K562 (cell line): ENCODE data around the gene CEP19. TPM values are rescaled to one million over a fixed set of nuclear protein-coding genes. Genes with fewer than 3 reads are reported as not detected.
A peak's percentile ranks its signal among the peaks of the same experiment; 100 is the strongest.

Source experiments
- ARHGAP35 ChIP-seq: fragments of 450-650 bp; IDR thresholded peaks from 2 replicates; pipeline ENCODE4 v1.6.1; 2018; ENCODE audit not compliant: partially characterized antibody
- CHD1 ChIP-seq: fragments of 200-600 bp; sonication (generic); IDR thresholded peaks from one replicate; pipeline ENCODE4 v1.6.1; 2012; ENCODE audit warnings: mild to moderate bottlenecking, moderate library complexity, low read length, inconsistent platforms
- EHMT2 ChIP-seq: fragments of 450-650 bp; IDR thresholded peaks from 2 replicates; pipeline ENCODE4 v1.6.1; 2018; ENCODE audit warnings: antibody characterized with exemption
- GTF2B ChIP-seq: IDR thresholded peaks from 2 replicates; pipeline ENCODE4 v1.6.1; 2011; ENCODE audit not compliant: insufficient read length; ENCODE audit errors: extremely low read depth
- MXI1 ChIP-seq: IDR thresholded peaks from 2 replicates; pipeline ENCODE4 v1.6.1; 2011; ENCODE audit warnings: low read depth, mild to moderate bottlenecking, improper control_type of control experiment, low read length
- NFATC3 ChIP-seq: fragments of 450-650 bp; IDR thresholded peaks from 2 replicates; pipeline ENCODE4 v1.6.1; 2017; ENCODE audit warnings: mild to moderate bottlenecking
- RCOR1 ChIP-seq, 2 experiments: IDR thresholded peaks; 2 replicates each; pipeline ENCODE4 v1.6.1; 2012; ENCODE audit warnings: low read depth in 2 of 2, low read length in 2 of 2, borderline replicate concordance in 1 of 2, improper control_type of control experiment in 1 of 2
- SP1 ChIP-seq: sonication (generic); formaldehyde crosslinking; IDR thresholded peaks from 2 replicates; pipeline ENCODE4 v1.8.1; 2022; ENCODE audit warnings: mild to moderate bottlenecking, missing genetic modification reagents
- TSHZ1 ChIP-seq: fragments of 250-450 bp; sonication (Bioruptor Pico); IDR thresholded peaks from 2 replicates; pipeline ENCODE4 v1.4.0; 2020; ENCODE audit warnings: mild to moderate bottlenecking, moderate library complexity
- ZBED1 ChIP-seq: IDR thresholded peaks from 2 replicates; pipeline ENCODE4 v1.6.1; 2014
- ZBTB1 ChIP-seq: sonication (generic); formaldehyde crosslinking; IDR thresholded peaks from 2 replicates; pipeline ENCODE4 v1.8.1; 2023; ENCODE audit warnings: missing genetic modification reagents, low read depth, mild to moderate bottlenecking, borderline replicate concordance
- ZEB2 ChIP-seq: fragments of 450-650 bp; IDR thresholded peaks from 2 replicates; pipeline ENCODE4 v1.6.1; 2016
- ZNF23 ChIP-seq: fragments of 250-450 bp; sonication (Bioruptor Pico); IDR thresholded peaks from 2 replicates; pipeline ENCODE4 v1.4.0; 2020; ENCODE audit warnings: mild to moderate bottlenecking
- ZNF316 ChIP-seq: fragments of 450-650 bp; IDR thresholded peaks from 2 replicates; pipeline ENCODE4 v1.6.1; 2016
- ZNF592 ChIP-seq: fragments of 450-650 bp; IDR thresholded peaks from 2 replicates; pipeline ENCODE4 v1.6.1; 2017; ENCODE audit warnings: antibody characterized with exemption, mild to moderate bottlenecking
- polyA plus RNA-seq, 8 experiments: library from polyadenylated mRNA; depleted of rRNA in 4 of 8; stranded (reverse) in 5 of 8; unstranded in 3 of 8; fragments of >200 nt; fragmentation: Nextera tagmentation in 2 of 8; fragmentation: Illumina TruSeq in 1 of 8; extraction: Ambion mirVana in 2 of 8; extraction: Trizol in 1 of 8; gene quantifications; 2 replicates each; pipeline versions ENCODE4 v1.2.1 to v1.2.3, GENCODE V29; 2011 to 2014; ENCODE audit warnings: inconsistent platforms in 1 of 8, missing spikeins in 1 of 8
- total RNA-seq, 7 experiments: library from RNA; depleted of rRNA in 6 of 7; stranded (reverse); fragments of >200 nt in 6 of 7; fragmentation: Illumina TruSeq in 2 of 7; extraction: Trizol in 2 of 7; gene quantifications; 2 replicates each; pipeline versions ENCODE4 v1.2.1 to v1.2.3, GENCODE V29; 2011 to 2021; ENCODE audit warnings: low replicate concordance in 1 of 7
- TF ChIP-seq, protein P1 (sequence below), 2 experiments: IDR thresholded peaks; 2 replicates each; pipeline ENCODE4 v1.6.1; 2011; ENCODE audit warnings: borderline replicate concordance in 1 of 2, control low read depth in 1 of 2, low read depth in 1 of 2, low read length in 1 of 2, mild to moderate bottlenecking in 1 of 2, mixed read lengths in 1 of 2, moderate library complexity in 1 of 2; ENCODE audit not compliant: insufficient read depth in 1 of 2, insufficient read length in 1 of 2, poor library complexity in 1 of 2, severe bottlenecking in 1 of 2; ENCODE audit errors: extremely low read depth in 1 of 2
- TF ChIP-seq, protein P2 (sequence below): sonication (generic); formaldehyde crosslinking; IDR thresholded peaks from 2 replicates; pipeline ENCODE4 v1.8.1; 2022; ENCODE audit warnings: missing genetic modification reagents

CEP19 gene
- total and polyA plus RNA-seq, 9 of the 15 experiments (the other 6 are each of a cell fraction or from before 2014, with no cell fraction given), result 2.5 to 4.5 (median 3.7) TPM

DNA sequence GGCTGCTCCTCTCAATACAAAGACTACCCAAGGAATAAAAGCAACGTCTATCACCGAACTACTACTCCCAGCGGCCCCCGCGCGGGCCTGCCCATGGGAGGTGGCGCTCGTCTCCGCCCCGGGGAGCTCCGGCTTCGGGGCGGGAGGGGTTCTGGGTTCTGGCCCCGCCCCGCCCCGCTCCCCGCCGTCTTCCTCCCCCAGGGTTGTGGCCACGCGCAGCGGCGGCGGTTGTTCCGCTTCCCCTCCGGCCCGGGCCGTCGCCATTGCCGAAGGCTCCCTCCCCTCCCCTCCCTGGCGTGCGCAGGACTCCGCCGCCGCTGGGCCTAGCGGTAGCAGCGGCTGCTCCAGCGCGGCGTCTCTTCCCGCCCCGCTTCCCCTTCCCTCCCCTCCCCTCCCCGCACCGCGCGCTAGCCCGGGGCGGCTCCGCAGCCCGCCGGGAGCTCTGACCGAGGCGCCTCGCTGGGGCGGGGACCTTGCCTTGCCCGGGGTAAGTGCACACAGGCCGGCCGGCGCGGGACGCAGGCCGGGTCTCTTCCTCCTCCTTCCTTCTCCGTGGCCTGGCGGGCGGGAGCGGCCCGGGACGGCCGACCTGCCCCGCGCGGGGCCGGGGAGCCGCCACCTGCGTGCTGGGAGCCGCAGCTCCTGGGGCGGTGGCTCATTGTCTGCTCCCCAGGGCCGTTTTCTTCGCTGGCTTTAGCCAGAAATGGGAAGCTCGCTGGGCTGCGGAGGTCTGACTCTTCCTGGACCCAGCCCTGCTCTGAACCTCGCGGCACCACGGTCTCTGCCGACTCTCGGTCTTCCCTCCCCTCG lies 27.8 kb upstream of the CEP19 start, which contains the start of gene PAK2 (continued):
- TF ChIP-seq, protein P1, sequence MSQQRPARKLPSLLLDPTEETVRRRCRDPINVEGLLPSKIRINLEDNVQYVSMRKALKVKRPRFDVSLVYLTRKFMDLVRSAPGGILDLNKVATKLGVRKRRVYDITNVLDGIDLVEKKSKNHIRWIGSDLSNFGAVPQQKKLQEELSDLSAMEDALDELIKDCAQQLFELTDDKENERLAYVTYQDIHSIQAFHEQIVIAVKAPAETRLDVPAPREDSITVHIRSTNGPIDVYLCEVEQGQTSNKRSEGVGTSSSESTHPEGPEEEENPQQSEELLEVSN (IDR thresholded peaks at IDR 0.05; ENCODE audit: borderline replicate concordance in 1 of 2, extremely low read depth in 1 of 2, insufficient read depth in 1 of 2, insufficient read length in 1 of 2, low read depth in 1 of 2, low read length in 1 of 2, poor library complexity in 1 of 2, severe bottlenecking in 1 of 2), result peak in 1 of 2 experiments; percentile 65
- TF ChIP-seq ARHGAP35, result no peak
- no peak for TF ChIP-seq ZNF23 (CRISPR knock-in tag)
- TF ChIP-seq ZEB2, result no peak
- TF ChIP-seq RCOR1 (IDR thresholded peaks at IDR 0.05; ENCODE audit: borderline replicate concordance in 1 of 2, low read depth in 2 of 2, low read length in 2 of 2), result no peak
- TF ChIP-seq ZNF316, result no peak
- no peak for TF ChIP-seq ZBED1
- TF ChIP-seq, protein P2, sequence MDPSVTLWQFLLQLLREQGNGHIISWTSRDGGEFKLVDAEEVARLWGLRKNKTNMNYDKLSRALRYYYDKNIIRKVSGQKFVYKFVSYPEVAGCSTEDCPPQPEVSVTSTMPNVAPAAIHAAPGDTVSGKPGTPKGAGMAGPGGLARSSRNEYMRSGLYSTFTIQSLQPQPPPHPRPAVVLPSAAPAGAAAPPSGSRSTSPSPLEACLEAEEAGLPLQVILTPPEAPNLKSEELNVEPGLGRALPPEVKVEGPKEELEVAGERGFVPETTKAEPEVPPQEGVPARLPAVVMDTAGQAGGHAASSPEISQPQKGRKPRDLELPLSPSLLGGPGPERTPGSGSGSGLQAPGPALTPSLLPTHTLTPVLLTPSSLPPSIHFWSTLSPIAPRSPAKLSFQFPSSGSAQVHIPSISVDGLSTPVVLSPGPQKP (CRISPR knock-in tag), result no peak
- no peak for TF ChIP-seq EHMT2
- TF ChIP-seq ZNF592, result no peak
- TF ChIP-seq TSHZ1 (CRISPR knock-in tag), result no peak
- TF ChIP-seq GTF2B, result no peak
- 0 out of 2 replicates have a peak, but pooled peaks have one; percentile 19 for TF ChIP-seq MXI1
- peak; percentile 77; the same call in 1 of the 2 replicates for TF ChIP-seq SP1
- peak; percentile 41 for TF ChIP-seq CHD1
- TF ChIP-seq NFATC3, result no peak
- TF ChIP-seq ZBTB1 (CRISPR knock-in tag), result peak; percentile 47; the same call in 1 of the 2 replicates
